KMS-11 (cell line): ENCODE measurements around the gene ENO4.

ENCODE experiments used
- H2AFZ ChIP-seq: fragments of 200-600 bp; sonication (generic); 2 replicates; pipeline ENCODE4 v1.6.1; 2016; ENCODE audit warnings: antibody characterized with exemption, mixed run types, low read depth
- H3K27ac ChIP-seq: fragments of 200-600 bp; sonication (generic); 2 replicates; pipeline ENCODE4 v1.6.1; 2016; ENCODE audit warnings: mild to moderate bottlenecking, mixed run types
- H3K27me3 ChIP-seq: fragments of 200-600 bp; sonication (generic); 2 replicates; pipeline ENCODE4 v1.6.1; 2017; ENCODE audit warnings: mild to moderate bottlenecking, low read depth, mixed run types, moderate library complexity; ENCODE audit not compliant: insufficient read depth
- H3K36me3 ChIP-seq: fragments of 200-600 bp; sonication (generic); 2 replicates; pipeline ENCODE4 v1.6.1; 2017; ENCODE audit warnings: mild to moderate bottlenecking, mixed run types; ENCODE audit not compliant: insufficient read depth
- H3K4me1 ChIP-seq: fragments of 200-600 bp; sonication (generic); 2 replicates; pipeline ENCODE4 v1.6.1; 2016; ENCODE audit warnings: mild to moderate bottlenecking, low read depth, mixed run types; ENCODE audit not compliant: poor library complexity, severe bottlenecking
- H3K4me2 ChIP-seq: fragments of 200-600 bp; sonication (generic); 2 replicates; pipeline ENCODE4 v1.7.0; 2016; ENCODE audit warnings: mild to moderate bottlenecking, mixed run types
- H3K4me3 ChIP-seq: fragments of 200-600 bp; sonication (generic); IDR thresholded peaks from 2 replicates; pipeline ENCODE4 v1.6.1; 2017; ENCODE audit warnings: low read depth, low read length, mixed read lengths; ENCODE audit not compliant: insufficient read depth
- H3K79me2 ChIP-seq: fragments of 200-600 bp; sonication (generic); 2 replicates; pipeline ENCODE4 v1.6.1; 2016; ENCODE audit warnings: low read depth, mixed run types; ENCODE audit not compliant: insufficient read depth
- H3K9ac ChIP-seq: fragments of 200-600 bp; sonication (generic); 2 replicates; pipeline ENCODE4 v1.6.1; 2016; ENCODE audit warnings: mild to moderate bottlenecking, mixed run types
- H4K20me1 ChIP-seq: fragments of 200-600 bp; sonication (generic); 2 replicates; pipeline ENCODE4 v1.6.1; 2016; ENCODE audit warnings: mild to moderate bottlenecking, mixed run types; ENCODE audit not compliant: insufficient read depth
- CTCF ChIP-seq: fragments of 200-600 bp; sonication (generic); conservative IDR thresholded peaks from 2 replicates; pipeline ENCODE4 v1.6.1; 2017; ENCODE audit warnings: low read depth, mild to moderate bottlenecking, antibody characterized with exemption, low read length, moderate library complexity, mixed read lengths

Gene ENO4

GRCh38 chr10:116889066-116889465, 39.8 kb downstream of the ENO4 start:
- no peaks in the 10 kb centered on the region for H3K36me3 ChIP-seq
- H3K4me1 ChIP-seq = no peaks in the 10 kb centered on the region
- no peaks in the 10 kb centered on the region for H3K27me3 ChIP-seq
- no peaks in the 10 kb centered on the region for H4K20me1 ChIP-seq
- H3K4me2 ChIP-seq = no peak overlapping the region
- no peak overlapping the region for H3K9ac ChIP-seq
- H3K4me3 ChIP-seq = no peak overlapping the region
- H3K79me2 ChIP-seq = no peaks in the 10 kb centered on the region
- no peak overlapping the region for H3K27ac ChIP-seq
- no peak overlapping the region for H2AFZ ChIP-seq
- no peak for TF ChIP-seq CTCF

- Histone ChIP-seq H3K36me3 (no peaks in the 10 kb centered on the region), H3K27me3 (no peaks in the 10 kb centered on the region), H4K20me1 (no peaks in the 10 kb centered on the region), H3K4me3 (no peak overlapping the region), H3K27ac (no peak overlapping the region), H3K4me2 (no peak overlapping the region), H3K9ac (no peak overlapping the region), H3K4me1 (no peaks in the 10 kb centered on the region), H3K79me2 (no peaks in the 10 kb centered on the region), H2AFZ (no peak overlapping the region)
- TF ChIP-seq CTCF = no peak
These were observed 41.9 kb downstream of the ENO4 start for GRCh38 chr10:116891208-116891607.

GRCh38 chr10:116892907-116893685, 43.8 kb downstream of the ENO4 start:
- no peak overlapping the region for H3K9ac ChIP-seq
- H3K27me3 ChIP-seq = no peaks in the 10 kb centered on the region
- H2AFZ ChIP-seq = no peak overlapping the region
- H3K4me1 ChIP-seq = no peaks in the 10 kb centered on the region
- H3K27ac ChIP-seq = no peak overlapping the region
- H4K20me1 ChIP-seq = no peaks in the 10 kb centered on the region
- H3K36me3 ChIP-seq = no peaks in the 10 kb centered on the region
- no peaks in the 10 kb centered on the region for H3K79me2 ChIP-seq
- H3K4me2 ChIP-seq = no peak overlapping the region
- no peak for TF ChIP-seq CTCF
- no peak overlapping the region for H3K4me3 ChIP-seq

- H3K4me1 ChIP-seq = no peaks in the 10 kb centered on the region
These were observed 44.4 kb downstream of the ENO4 start for GRCh38 chr10:116893686-116894037.

More at GRCh38 chr10:116893686-116894037, 44.4 kb downstream of the ENO4 start:
- Histone ChIP-seq H3K27me3 (no peaks in the 10 kb centered on the region), H3K27ac (no peak overlapping the region), H3K36me3 (no peaks in the 10 kb centered on the region), H4K20me1 (no peaks in the 10 kb centered on the region), H3K9ac (no peak overlapping the region), H3K4me2 (no peak overlapping the region), H3K79me2 (no peaks in the 10 kb centered on the region), H2AFZ (no peak overlapping the region), H3K4me3 (no peak overlapping the region)
- TF ChIP-seq CTCF = no peak
